ENCODE measurements around the gene PPM1F. TPM values are rescaled to one million over a fixed set of nuclear protein-coding genes. Genes with fewer than 3 reads are reported as not detected.

PPM1F gene
- total and polyA plus RNA-seq, 10 of the 15 experiments (the other 5 are each of a cell fraction or from before 2014, with no cell fraction given), result 0.55 to 26.3 (median 9.7) TPM

- no peak for TF ChIP-seq ASH2L (IDR thresholded peaks at IDR 0.05; ENCODE audit: borderline replicate concordance, low read depth)
- no peak for TF ChIP-seq RFX5 (IDR thresholded peaks at IDR 0.05; ENCODE audit: low read depth, low read length)
- TF ChIP-seq EZH2 (IDR thresholded peaks at IDR 0.05; ENCODE audit: borderline replicate concordance, control insufficient read depth, low read depth, low read length), result no peak
- no peak for TF ChIP-seq NKRF (conservative IDR thresholded peaks at IDR 0.05)
- TF ChIP-seq YBX1 (IDR thresholded peaks at IDR 0.05), result no peak
- no peak for TF ChIP-seq PBX3 (IDR thresholded peaks at IDR 0.05; ENCODE audit: insufficient replicate concordance, low read depth, low read length)
- no peak for TF ChIP-seq WRNIP1 (IDR thresholded peaks at IDR 0.05; ENCODE audit: borderline replicate concordance, low read depth, low read length)
- no peak for TF ChIP-seq KDM1A (IDR thresholded peaks at IDR 0.05; ENCODE audit: borderline replicate concordance)
- TF ChIP-seq YY1 (IDR thresholded peaks at IDR 0.05; ENCODE audit: low read depth, low read length), result no peak
- no peak for TF ChIP-seq MEF2B (IDR thresholded peaks at IDR 0.05; ENCODE audit: partially characterized antibody, poor library complexity, severe bottlenecking)
- no peak for TF ChIP-seq ZBTB4 (CRISPR knock-in tag; IDR thresholded peaks at IDR 0.05)
- TF ChIP-seq TAF1 (IDR thresholded peaks at IDR 0.05; ENCODE audit: borderline replicate concordance, low read depth, low read length), result no peak
Observed at GRCh38 chr22:21945453-21946261, 7.0 kb downstream of the PPM1F start (continued).

All from GM12878 (cell line).